Nephron (organoid): ENCODE results near the gene ARIH2.

Source experiments
- H3K27ac Mint-ChIP-seq, 3 experiments: 2 replicates each; pipeline ENCODE4 v1.8.0; 2020; ENCODE audit warnings: mixed read lengths in 3 of 3, mild to moderate bottlenecking in 2 of 3, moderate library complexity in 1 of 3
- H3K27me3 Mint-ChIP-seq: 2 replicates; pipeline ENCODE4 v1.8.0; 2021; ENCODE audit warnings: low read depth, mild to moderate bottlenecking, moderate library complexity, mixed read lengths
- H3K36me3 Mint-ChIP-seq: 2 replicates; pipeline ENCODE4 v1.8.0; 2020; ENCODE audit warnings: low read depth, mixed read lengths
- H3K4me1 Mint-ChIP-seq: 2 replicates; pipeline ENCODE4 v1.8.0; 2020; ENCODE audit warnings: mixed read lengths
- H3K4me3 Mint-ChIP-seq, 3 experiments: 2 replicates each; pipeline ENCODE4 v1.8.0; 2020; ENCODE audit warnings: mild to moderate bottlenecking in 3 of 3, mixed read lengths in 3 of 3, moderate library complexity in 2 of 3
- H3K9me3 Mint-ChIP-seq: 2 replicates; pipeline ENCODE4 v1.8.0; 2020; ENCODE audit warnings: mixed read lengths
- TF ChIP-seq, protein P1 (sequence below), 3 experiments: fragments of 200-600 bp; sonication (generic); IDR thresholded peaks; one replicate each; pipeline ENCODE4 v1.5.0; 2021; ENCODE audit warnings: antibody characterized with exemption in 3 of 3; ENCODE audit not compliant: unreplicated experiment in 3 of 3

Gene ARIH2

DNA sequence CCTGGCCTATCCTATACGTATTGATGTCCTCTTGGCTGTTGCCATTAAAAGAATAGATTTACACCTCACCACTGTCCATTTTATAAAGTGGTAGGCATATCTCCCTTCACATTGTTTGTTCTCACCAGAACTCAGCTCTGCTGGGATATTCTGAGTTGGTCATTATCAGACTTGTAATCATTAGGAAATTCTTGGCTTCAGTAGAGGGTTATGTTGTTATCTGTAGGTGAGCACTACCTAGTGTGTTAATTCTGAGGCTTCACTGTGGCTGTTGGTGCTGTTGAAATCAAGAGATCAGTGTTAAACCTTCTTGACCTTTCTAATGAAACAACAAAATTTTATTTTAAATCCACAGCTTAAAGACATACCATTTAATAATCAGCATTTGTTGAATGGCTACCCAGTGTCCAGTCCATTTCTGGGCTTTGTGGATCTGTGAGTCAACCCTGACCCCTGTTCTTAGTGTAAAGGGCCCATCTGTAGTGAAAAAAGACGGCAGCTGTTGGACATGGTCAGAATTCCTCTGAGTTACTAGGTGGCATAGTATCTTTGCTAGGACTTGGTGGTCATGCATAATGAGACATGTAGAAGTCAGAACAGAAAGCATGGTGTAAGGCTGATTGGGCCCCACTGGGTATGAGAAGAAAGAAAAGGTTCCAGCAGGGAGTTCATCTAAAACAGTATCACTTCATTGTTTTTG, 38.5 kb downstream of the ARIH2 start:
- Mint-ChIP-seq H3K9me3 (no peaks in the 10 kb centered on the region), H3K4me1 (no peaks in the 10 kb centered on the region), H3K27me3 (no peaks in the 10 kb centered on the region), H3K27ac (no peak overlapping the region), H3K4me3 (no peak overlapping the region), H3K36me3 (peaks cover 33% of the 10 kb centered on the region)
- TF ChIP-seq, protein P1, sequence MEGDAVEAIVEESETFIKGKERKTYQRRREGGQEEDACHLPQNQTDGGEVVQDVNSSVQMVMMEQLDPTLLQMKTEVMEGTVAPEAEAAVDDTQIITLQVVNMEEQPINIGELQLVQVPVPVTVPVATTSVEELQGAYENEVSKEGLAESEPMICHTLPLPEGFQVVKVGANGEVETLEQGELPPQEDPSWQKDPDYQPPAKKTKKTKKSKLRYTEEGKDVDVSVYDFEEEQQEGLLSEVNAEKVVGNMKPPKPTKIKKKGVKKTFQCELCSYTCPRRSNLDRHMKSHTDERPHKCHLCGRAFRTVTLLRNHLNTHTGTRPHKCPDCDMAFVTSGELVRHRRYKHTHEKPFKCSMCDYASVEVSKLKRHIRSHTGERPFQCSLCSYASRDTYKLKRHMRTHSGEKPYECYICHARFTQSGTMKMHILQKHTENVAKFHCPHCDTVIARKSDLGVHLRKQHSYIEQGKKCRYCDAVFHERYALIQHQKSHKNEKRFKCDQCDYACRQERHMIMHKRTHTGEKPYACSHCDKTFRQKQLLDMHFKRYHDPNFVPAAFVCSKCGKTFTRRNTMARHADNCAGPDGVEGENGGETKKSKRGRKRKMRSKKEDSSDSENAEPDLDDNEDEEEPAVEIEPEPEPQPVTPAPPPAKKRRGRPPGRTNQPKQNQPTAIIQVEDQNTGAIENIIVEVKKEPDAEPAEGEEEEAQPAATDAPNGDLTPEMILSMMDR (IDR thresholded peaks at IDR 0.05; ENCODE audit: unreplicated experiment in 3 of 3) = no peak

DNA sequence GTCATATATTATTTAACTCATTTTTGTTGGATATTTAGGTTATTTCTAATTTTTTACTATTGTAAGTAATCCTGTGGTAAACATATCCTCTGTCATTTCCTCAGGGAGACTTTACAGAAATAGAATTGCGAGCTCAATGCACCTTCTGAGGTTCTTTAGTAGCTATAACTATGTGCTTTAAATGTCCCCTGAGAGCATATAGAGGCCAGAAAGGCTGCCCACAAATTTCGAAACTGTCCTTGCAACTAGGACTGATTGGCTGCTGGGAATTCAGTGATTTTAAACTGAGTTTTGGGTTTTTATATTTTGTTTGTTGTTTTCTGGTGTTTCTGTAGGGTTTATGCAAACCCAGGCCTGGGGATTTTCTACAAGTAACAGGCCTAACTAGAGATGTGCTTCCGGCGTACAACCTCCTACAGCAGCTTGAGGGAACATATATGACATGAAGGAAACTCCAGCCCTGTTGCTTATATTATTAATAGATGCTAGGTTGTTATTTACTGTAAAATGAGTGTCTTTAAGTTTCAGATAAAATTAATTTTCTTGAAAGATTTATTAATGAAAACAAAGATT, 42.3 kb downstream of the ARIH2 start:
- Mint-ChIP-seq H3K9me3 (no peaks in the 10 kb centered on the region), H3K27ac (no peak overlapping the region), H3K27me3 (no peaks in the 10 kb centered on the region), H3K36me3 (peaks cover 39% of the 10 kb centered on the region), H3K4me3 (no peak overlapping the region), H3K4me1 (no peaks in the 10 kb centered on the region)
- TF ChIP-seq, protein P1 (IDR thresholded peaks at IDR 0.05; ENCODE audit: unreplicated experiment in 3 of 3) = no peak

DNA sequence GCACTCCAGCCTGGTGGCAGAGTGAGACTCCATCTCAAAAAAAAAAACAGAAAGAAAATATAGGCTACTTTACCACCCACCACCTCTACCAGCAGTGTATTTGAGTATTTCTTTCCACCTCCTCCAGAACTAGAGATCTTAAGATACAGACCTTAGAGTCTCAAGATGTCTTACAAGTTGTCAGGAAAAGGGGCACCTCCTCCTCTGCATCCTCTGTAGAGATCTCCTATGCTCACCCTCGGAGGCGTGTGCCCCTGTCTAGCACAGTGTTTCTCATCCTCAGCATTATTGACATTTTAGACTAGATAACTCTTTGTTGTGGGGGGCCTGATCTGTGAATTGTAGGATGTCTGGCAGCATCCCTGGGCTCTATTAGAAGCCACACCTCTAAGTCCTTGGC, 43.7 kb downstream of the ARIH2 start:
- no peak overlapping the region for H3K4me3 Mint-ChIP-seq
- H3K4me1 Mint-ChIP-seq = peaks cover 3% of the 10 kb centered on the region
- TF ChIP-seq, protein P1 (IDR thresholded peaks at IDR 0.05; ENCODE audit: unreplicated experiment in 3 of 3) = no peak
- H3K36me3 Mint-ChIP-seq = peaks cover 46% of the 10 kb centered on the region
- H3K27me3 Mint-ChIP-seq = no peaks in the 10 kb centered on the region
- no peak overlapping the region for H3K27ac Mint-ChIP-seq
- no peaks in the 10 kb centered on the region for H3K9me3 Mint-ChIP-seq

DNA sequence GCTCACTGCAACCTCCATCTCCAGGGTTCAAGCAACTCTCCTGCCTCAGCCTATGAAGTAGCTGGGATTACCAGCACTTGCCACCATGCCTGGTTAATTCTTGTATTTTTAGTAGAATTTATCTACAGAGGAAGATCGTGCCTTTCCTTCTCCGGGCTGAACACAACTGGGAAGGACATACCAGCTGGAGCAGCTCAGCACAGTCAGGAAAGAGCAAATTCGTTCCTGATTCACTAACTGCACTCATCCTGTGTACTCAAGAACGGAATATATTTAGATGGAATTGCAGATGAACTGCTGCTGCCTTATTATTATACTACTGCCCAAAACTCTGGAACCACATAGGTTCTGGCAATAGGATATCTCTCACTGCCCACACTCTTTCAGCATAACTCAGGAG, 44.3 kb downstream of the ARIH2 start:
- TF ChIP-seq, protein P1 (IDR thresholded peaks at IDR 0.05; ENCODE audit: unreplicated experiment in 3 of 3) = no peak
- H3K4me3 Mint-ChIP-seq = no peak overlapping the region
- peaks cover 3% of the 10 kb centered on the region for H3K4me1 Mint-ChIP-seq
- no peaks in the 10 kb centered on the region for H3K27me3 Mint-ChIP-seq
- H3K27ac Mint-ChIP-seq = no peak overlapping the region
- H3K36me3 Mint-ChIP-seq = peaks cover 42% of the 10 kb centered on the region
- no peaks in the 10 kb centered on the region for H3K9me3 Mint-ChIP-seq

DNA sequence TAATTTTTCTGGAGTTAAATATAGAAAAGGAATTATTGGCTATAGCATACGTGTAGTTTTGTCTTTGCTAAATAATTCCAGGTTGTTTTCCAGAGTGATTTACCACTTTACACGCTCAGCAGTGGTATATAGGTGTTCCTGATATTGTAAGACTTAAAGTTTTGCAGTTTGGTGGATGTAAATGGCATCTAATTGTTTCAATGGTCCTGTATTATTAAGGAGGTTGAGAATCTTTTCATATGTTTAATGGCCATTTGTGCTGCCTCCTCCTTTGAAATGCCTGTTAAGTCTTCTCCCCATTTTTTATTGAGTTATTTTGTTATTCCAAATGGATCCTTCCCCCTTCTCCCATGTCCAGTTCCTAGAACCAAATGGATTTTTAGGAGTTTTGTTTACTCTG, 44.9 kb downstream of the ARIH2 start:
- H3K36me3 Mint-ChIP-seq = peaks cover 45% of the 10 kb centered on the region
- no peaks in the 10 kb centered on the region for H3K27me3 Mint-ChIP-seq
- no peak overlapping the region for H3K4me3 Mint-ChIP-seq
- peaks cover 3% of the 10 kb centered on the region for H3K4me1 Mint-ChIP-seq
- TF ChIP-seq, protein P1 (IDR thresholded peaks at IDR 0.05; ENCODE audit: unreplicated experiment in 3 of 3) = no peak
- H3K27ac Mint-ChIP-seq = no peak overlapping the region
- no peaks in the 10 kb centered on the region for H3K9me3 Mint-ChIP-seq

DNA sequence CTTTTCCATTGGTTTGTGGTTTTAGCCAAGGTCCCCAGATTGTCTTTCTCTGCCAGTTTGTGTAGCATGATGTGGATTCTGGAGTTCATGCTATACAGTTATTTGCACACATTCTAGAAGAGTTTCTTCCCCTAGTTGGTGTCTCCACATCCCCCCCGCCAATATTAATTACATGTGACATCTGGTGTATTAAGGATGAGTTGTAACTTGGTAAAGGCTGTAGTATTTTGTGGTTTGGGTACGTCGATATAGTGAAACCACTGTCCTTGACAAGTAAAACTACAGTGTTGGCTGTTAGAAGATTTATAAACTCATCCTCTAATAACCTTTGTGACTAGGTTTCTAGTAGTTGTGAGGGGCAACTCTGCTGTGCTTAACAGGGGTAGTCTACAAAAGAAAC, 47.7 kb downstream of the ARIH2 start:
- Mint-ChIP-seq H3K27ac (no peak overlapping the region), H3K9me3 (no peaks in the 10 kb centered on the region)
- TF ChIP-seq, protein P1 (IDR thresholded peaks at IDR 0.05; ENCODE audit: unreplicated experiment in 3 of 3) = no peak

More for the DNA sequence above, 47.7 kb downstream of the ARIH2 start:
- Mint-ChIP-seq H3K4me1 (peaks cover 7% of the 10 kb centered on the region), H3K4me3 (no peak overlapping the region), H3K27me3 (no peaks in the 10 kb centered on the region), H3K36me3 (peaks cover 61% of the 10 kb centered on the region)
